Pancreas (tissue), 10 donors: ENCODE data around the gene GNAI1. TPM values are rescaled to one million over a fixed set of nuclear protein-coding genes. Genes with fewer than 3 reads are reported as not detected.

ENCODE experiments used
- ATAC-seq, 4 donors: fragments of 200-7000 bp; cut with Tn5 transposase; one replicate each; pipeline versions ENCODE4 v1.8.0 to v1.9.1; 2020; ENCODE audit warnings: mild to moderate bottlenecking in 4 of 4, moderate library complexity in 4 of 4
- DNase-seq, 6 donors: peaks; one replicate each; pipeline ENCODE4 v3.0.0-alpha.2; 2020
- FAIRE-seq: peaks from 2 replicates; lab custom pipeline; 2012; peaks lifted over from hg19 to GRCh38; lab: Jason Lieb, UNC
- H3K27ac ChIP-seq, 4 donors: fragments of 200-600 bp; sonication (generic); 1 replicate in 3 of 4; 2 replicates in 1 of 4; pipeline versions ENCODE4 v1.5.0 to v1.8.0; 2020
- H3K27me3 ChIP-seq, 4 donors: fragments of 200-600 bp; one replicate each; pipeline ENCODE4 v1.8.0; 2021
- H3K36me3 ChIP-seq, 3 donors: fragments of 200-600 bp; sonication (generic) in 1 of 3; one replicate each; pipeline versions ENCODE4 v1.5.0 to v1.8.0; 2020 to 2021
- H3K4me1 ChIP-seq, 3 donors: fragments of 200-600 bp; one replicate each; pipeline ENCODE4 v1.8.0; 2021
- H3K4me3 ChIP-seq, 4 donors: fragments of 200-600 bp; sonication (generic) in 2 of 4; one replicate each; pipeline versions ENCODE4 v1.5.0 to v1.8.0; 2020 to 2021
- H3K9me3 ChIP-seq, 4 donors: fragments of 200-600 bp; one replicate each; pipeline ENCODE4 v1.8.0; 2021
- WGBS, 2 donors: extraction: QIAGEN DNeasy Blood & Tissue Kit; methylation state at CpG; one replicate each; pipeline ENCODE4 v1.1.7; 2013; 5-methylcytosine and 5-hydroxymethylcytosine counted together
- intact Hi-C, 3 donors: fragments of 100-400 bp; cut with DNase I; formaldehyde crosslinking; loops; one replicate each; pipeline versions ENCODE4 v1.11.1 to v1.14.2; 2022
- polyA plus RNA-seq, 2 donors: library from polyadenylated mRNA; stranded (reverse); fragments of 200-250 nt; gene quantifications; one replicate each; pipeline ENCODE4 v1.2.3, GENCODE V29; 2013
- total RNA-seq, 6 donors: library from RNA; stranded (reverse); fragmentation: NEBNext Ultra II Directional in 4 of 6; extraction: Animal tissue kit (Norgen Biotek cat#: 25700) in 4 of 6; gene quantifications; one replicate each; pipeline versions ENCODE4 v1.2.1 to v1.2.4, GENCODE V29; 2021 to 2023
- TF ChIP-seq, protein P1 (sequence below), 4 donors: fragments of 200-600 bp; sonication (generic) in 3 of 4; IDR thresholded peaks; one replicate each; pipeline versions ENCODE4 v1.5.0 to v1.8.0; 2021; ENCODE audit warnings: antibody characterized with exemption in 4 of 4
- donor health status: healthy with polysubstance abuse.
- donor health status: DM: no; HTN: no; CAD: no; lungs with moderate emphysema.
- donor health status: DM: no; HTN: no; CAD: no.
- donor health status: control.
- donor health status: control.
- donor health status: Bipolar disorder and iron deficiency.
- donor health status: DM: yes; HTN: yes; CAD: no.
- donor health status: DM: no; HTN: no; CAD: no.
- donor health status: DM: no; HTN: no; CAD: no.
- donor health status: DM: yes; HTN: yes; CAD: no.

The GNAI1 gene
- total and polyA plus RNA-seq, 8 donors: 3.0 to 25.9 (median 5.4) TPM

DNA sequence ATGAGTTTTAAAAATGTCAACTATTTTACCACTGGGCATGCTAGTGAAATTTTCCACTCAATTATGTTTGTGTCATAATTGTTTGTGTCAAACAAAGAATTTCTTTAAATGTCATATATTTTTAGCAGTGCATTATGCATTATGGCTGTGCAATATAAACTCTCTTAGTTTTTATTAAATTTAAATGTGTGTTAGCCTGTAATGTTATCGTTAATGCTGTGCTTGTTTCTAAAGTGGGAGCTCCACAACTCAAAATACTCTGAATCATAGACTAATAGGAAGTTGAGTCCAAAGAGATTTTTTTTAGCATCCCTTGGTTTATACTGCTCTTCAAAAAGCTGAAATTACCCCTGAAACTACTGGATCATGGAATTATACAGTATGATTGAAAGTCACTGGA, 26.8 kb downstream of the GNAI1 start:
- no peaks in the 10 kb centered on the region for H3K9me3 ChIP-seq
- intact Hi-C loops: no loop called here
- H3K4me3 ChIP-seq: no peak overlapping the region
- H3K36me3 ChIP-seq: no peaks in the 10 kb centered on the region
- no peak for ATAC-seq
- no peak for DNase-seq
- peak; percentile 17 for FAIRE-seq
- no peaks in the 10 kb centered on the region for H3K27me3 ChIP-seq
- H3K4me1 ChIP-seq: no peaks in the 10 kb centered on the region
- H3K27ac ChIP-seq: no peak overlapping the region
- WGBS, 2 donors: 84 to 85% methylated on average over 1 of the region's 1 CpG
- TF ChIP-seq, protein P1, sequence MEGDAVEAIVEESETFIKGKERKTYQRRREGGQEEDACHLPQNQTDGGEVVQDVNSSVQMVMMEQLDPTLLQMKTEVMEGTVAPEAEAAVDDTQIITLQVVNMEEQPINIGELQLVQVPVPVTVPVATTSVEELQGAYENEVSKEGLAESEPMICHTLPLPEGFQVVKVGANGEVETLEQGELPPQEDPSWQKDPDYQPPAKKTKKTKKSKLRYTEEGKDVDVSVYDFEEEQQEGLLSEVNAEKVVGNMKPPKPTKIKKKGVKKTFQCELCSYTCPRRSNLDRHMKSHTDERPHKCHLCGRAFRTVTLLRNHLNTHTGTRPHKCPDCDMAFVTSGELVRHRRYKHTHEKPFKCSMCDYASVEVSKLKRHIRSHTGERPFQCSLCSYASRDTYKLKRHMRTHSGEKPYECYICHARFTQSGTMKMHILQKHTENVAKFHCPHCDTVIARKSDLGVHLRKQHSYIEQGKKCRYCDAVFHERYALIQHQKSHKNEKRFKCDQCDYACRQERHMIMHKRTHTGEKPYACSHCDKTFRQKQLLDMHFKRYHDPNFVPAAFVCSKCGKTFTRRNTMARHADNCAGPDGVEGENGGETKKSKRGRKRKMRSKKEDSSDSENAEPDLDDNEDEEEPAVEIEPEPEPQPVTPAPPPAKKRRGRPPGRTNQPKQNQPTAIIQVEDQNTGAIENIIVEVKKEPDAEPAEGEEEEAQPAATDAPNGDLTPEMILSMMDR (IDR thresholded peaks at IDR 0.05): no peak

DNA sequence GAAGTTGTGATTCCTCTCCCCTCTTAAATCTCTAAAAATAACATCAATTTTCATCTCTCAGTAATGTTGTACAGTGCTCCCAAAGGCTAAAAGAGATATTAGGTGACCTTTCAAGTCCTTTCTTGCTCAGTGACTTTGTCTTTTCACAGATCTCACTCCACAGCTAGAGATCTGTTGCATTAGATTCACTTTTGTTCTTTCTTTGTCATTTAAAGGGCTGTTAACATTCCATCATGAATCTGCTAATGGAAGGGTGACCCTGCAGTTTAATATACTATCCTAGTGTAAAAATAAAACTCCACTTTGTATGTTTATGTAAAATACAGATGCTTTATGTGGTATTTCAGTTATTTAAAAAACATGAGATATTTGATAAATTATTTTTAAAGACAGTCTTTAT, 30.5 kb downstream of the GNAI1 start:
- no peak overlapping the region for H3K27ac ChIP-seq
- no peak for ATAC-seq
- no peaks in the 10 kb centered on the region for H3K9me3 ChIP-seq
- H3K4me1 ChIP-seq: no peaks in the 10 kb centered on the region
- H3K4me3 ChIP-seq: no peak overlapping the region
- no peaks in the 10 kb centered on the region for H3K27me3 ChIP-seq
- TF ChIP-seq, protein P1 (IDR thresholded peaks at IDR 0.05): no peak
- FAIRE-seq: no peak
- no peaks in the 10 kb centered on the region for H3K36me3 ChIP-seq
- intact Hi-C loops: no loop called here
- DNase-seq: no peak

DNA sequence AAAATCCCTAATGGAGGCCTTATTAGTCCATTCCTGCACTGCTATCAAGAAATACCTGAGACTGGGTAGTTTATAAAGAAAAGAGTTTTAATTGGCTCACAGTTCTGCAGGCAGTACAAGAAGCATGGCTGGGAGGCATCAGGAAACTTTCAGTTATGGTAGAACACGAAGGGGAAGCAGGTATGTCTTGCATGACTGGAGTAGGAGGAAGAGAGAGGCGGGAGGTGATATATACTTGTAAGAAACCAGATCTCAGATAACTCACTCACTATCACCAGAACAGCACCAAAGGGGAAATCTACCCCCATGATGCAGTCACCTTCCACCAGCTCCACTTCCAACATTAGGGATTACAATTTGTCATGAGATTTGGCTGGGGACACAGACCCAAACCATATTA, 35.8 kb downstream of the GNAI1 start:
- ATAC-seq (no peak), FAIRE-seq (no peak), DNase-seq (no peak)
- WGBS, 2 donors: 81 to 91% methylated on average over 2 of the region's 2 CpGs
- Histone ChIP-seq H3K4me1 (no peaks in the 10 kb centered on the region), H3K4me3 (no peak overlapping the region), H3K9me3 (no peaks in the 10 kb centered on the region), H3K27me3 (no peaks in the 10 kb centered on the region), H3K36me3 (no peaks in the 10 kb centered on the region), H3K27ac (no peak overlapping the region)
- intact Hi-C loops: no loop called here
- TF ChIP-seq, protein P1 (IDR thresholded peaks at IDR 0.05): no peak

DNA sequence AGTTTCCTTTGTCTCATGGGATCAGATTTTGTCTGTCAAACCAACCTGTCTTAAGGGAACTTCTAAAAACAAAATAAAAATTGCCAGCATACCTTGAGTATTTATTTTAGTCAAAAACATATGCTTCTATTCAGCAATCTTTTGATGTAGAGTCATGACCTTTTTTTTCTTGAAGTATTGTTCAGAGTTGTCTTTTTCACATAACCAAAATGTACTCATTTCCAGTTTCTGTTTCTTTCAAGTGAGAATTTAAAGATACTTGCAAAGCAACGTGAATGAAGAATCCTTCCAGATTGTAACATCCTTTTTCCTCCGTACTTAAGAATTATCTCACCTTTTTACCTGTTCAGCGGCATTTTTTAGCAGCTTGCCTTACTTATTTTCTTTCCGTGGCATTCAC, 37.8 kb downstream of the GNAI1 start:
- TF ChIP-seq, protein P1 (IDR thresholded peaks at IDR 0.05): no peak
- intact Hi-C loops: no loop called here
- no peaks in the 10 kb centered on the region for H3K27me3 ChIP-seq
- 82 to 90% methylated on average over 4 of the region's 4 CpGs for WGBS, 2 donors
- ATAC-seq (no peak), FAIRE-seq (no peak), DNase-seq (no peak)
- no peaks in the 10 kb centered on the region for H3K36me3 ChIP-seq
- H3K4me1 ChIP-seq: no peaks in the 10 kb centered on the region
- no peaks in the 10 kb centered on the region for H3K9me3 ChIP-seq
- H3K27ac ChIP-seq: no peak overlapping the region
- no peak overlapping the region for H3K4me3 ChIP-seq

DNA sequence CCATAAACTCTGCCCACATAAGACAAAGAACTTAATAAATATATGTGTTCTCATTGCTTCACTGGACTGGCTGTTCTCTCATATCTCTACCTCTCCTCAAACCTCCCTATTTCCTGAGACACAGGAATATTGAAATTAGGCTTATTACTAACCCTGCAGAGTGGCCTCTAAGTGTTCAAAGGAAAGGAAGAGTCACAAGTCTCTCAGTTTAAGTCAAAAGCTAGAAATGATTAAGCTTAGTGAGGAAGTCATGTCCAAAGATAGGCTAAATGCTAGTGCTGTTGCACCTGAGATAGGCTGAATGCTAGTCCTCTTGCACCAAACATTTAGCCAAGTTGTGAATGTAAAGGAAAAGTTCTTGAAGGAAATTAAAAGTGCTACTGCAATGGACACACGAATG, 41.1 kb downstream of the GNAI1 start:
- intact Hi-C loops: no loop called here
- no peak for ATAC-seq
- FAIRE-seq: no peak
- TF ChIP-seq, protein P1 (IDR thresholded peaks at IDR 0.05): no peak
- Histone ChIP-seq H3K27ac (no peak overlapping the region), H3K9me3 (no peaks in the 10 kb centered on the region), H3K36me3 (no peaks in the 10 kb centered on the region), H3K4me3 (no peak overlapping the region), H3K4me1 (no peaks in the 10 kb centered on the region), H3K27me3 (no peaks in the 10 kb centered on the region)
- DNase-seq: no peak
- 74 to 77% methylated on average over 1 of the region's 1 CpG for WGBS, 2 donors
